GM19468 (cell line): Measurements from ENCODE around the gene RND3.
A peak's percentile ranks its signal among the peaks of the same experiment; 100 is the strongest.

Experiments
- ATAC-seq: cut with Tn5 transposase; IDR thresholded peaks from one replicate; pipeline ENCODE4 v1.9.1; 2021; ENCODE audit warnings: mild to moderate bottlenecking, moderate library complexity, moderate number of reproducible peaks; ENCODE audit not compliant: unreplicated experiment; ENCODE audit errors: extremely low read depth

Gene RND3, protein sequence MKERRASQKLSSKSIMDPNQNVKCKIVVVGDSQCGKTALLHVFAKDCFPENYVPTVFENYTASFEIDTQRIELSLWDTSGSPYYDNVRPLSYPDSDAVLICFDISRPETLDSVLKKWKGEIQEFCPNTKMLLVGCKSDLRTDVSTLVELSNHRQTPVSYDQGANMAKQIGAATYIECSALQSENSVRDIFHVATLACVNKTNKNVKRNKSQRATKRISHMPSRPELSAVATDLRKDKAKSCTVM

DNA sequence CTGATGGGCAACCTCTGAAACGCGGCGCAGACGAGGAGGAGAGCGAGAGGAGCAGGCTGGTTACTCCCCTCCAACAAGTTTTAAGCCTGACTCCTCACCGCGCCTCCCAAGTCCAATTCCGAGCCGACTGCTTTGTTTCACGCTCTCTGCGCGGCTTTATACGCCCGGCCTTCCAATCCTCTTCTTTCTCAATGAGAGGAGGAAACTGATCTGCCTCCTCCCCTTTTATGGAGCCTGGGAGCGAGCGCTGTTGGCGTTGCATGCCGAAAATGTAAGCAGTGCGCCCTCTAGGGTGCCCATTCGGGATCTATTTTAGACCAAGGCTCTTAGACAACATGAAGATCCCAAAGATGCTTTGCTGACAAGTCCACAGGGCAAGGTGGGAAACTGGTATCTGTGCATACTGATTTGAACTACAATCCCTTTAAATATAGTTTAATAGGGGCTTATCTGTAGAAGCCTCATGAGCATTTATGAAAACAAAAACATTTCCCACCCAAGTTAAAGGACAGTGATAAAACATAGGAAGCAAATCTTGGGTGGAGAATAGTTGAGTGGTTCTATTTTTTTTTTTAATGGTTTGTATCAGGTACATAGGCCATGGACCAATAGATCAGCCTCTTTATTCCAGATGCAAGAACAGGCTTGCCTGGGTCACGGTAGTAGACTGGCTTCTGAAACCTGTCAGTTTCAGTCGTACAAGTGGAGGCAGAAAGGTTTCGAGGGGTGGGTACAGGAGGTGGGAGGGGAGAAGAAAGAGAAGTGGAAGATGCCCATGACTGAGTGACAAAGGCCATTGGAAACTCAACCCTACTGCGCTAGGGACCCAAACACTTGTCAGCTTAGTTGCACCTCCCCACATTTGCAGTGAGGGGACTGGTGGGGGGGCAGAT lies at the start of gene RND3:
Gene RND3, minus strand, starts transcription at position 131 of the 893 bp plus-strand sequence. CDS start 250 bp downstream, outside the sequence.
- ATAC-seq, result peak; percentile 47

DNA sequence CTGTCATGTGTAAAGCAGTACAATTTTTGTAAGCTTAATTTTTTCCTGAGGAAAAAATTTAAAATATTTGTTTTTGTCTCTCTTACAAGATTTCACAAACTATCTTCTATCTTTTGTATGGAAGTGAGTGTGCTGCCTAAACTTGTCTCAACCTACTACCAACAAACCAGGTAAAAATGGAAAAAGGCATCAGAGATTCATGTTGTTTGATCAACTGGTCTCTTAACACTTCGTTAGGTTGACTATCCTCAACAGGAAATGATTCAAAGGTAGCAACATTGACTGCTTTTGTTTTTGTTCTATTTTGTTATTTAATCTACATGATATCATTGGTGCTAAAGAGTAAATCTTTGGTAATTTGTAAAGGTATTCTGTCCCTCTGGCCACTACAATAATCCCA lies 47.7 kb upstream of the RND3 start:
- no peak for ATAC-seq

DNA sequence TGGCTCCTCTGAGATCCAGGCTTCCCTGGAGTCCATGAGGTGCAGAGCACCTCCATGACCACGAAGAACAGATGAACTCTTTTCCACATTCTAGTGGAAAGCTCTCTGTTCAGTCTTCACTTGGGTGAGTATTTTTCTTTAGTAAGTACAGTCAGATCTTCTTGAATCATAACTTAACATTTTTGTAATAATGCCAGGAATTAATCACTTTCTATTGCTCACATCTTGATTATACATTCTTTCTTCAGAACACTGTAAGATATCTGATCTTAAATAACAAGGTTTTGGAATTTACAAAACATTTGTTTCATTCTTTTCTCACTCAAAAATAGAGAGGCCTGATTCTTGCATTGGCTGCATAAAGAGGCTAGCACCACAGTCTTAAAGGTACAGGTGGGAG lies 45.4 kb upstream of the RND3 start:
- ATAC-seq, result no peak

DNA sequence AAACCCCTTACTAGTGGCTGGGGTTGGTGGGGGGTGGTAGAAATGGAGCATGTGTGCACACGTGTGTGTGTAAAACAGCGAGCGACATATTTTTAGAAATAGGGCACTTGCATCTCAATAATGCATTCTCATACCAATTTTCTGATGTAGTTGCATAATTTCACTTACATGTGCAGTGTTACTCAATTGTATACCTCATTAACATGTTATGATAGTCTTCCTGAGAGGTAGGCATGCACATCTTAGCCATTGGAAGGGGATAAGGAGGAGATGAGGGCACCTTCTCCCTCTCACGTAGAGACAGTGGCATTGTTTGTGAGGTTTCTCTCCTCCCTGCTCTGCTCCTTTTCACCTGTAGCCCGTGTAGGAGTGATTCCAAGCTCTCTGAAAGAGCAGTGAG lies 44.6 kb upstream of the RND3 start:
- ATAC-seq, result no peak

DNA sequence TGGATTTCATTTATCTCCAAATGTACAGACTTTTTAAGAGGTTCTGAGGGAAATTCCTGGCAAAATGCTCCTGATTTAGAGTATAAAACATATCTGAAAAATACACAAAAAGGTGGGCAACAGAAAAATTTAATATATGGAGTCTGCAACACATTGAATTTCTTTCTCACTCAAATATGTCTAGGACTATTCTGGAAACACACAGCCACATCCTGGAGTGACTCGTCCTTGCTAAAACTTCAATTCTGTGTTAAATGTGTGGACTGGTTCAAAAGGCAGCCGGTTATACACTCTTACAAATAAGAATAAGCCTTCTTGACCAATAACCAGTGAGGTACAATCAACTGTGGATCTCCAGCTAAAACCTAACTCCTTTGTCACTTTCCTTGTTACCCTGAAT lies 44.1 kb upstream of the RND3 start:
- ATAC-seq, result no peak

DNA sequence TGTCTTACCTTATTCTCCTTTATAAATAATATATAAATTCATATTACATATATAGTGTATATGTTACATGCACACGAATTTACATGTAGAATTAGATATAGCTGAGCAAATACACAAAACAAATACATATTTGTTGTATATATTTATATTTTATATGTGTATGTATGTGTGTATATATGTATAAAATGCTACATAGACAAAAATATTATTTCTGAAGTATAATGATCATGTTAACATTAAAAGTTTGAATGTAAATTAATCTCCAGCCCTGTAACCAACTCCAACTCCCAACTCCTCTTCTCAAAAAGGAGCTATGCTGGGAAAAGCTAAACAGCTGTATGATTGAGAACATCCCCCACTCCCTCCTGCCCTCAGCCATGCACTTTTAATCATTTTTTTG lies 42.7 kb upstream of the RND3 start:
- ATAC-seq, result no peak

DNA sequence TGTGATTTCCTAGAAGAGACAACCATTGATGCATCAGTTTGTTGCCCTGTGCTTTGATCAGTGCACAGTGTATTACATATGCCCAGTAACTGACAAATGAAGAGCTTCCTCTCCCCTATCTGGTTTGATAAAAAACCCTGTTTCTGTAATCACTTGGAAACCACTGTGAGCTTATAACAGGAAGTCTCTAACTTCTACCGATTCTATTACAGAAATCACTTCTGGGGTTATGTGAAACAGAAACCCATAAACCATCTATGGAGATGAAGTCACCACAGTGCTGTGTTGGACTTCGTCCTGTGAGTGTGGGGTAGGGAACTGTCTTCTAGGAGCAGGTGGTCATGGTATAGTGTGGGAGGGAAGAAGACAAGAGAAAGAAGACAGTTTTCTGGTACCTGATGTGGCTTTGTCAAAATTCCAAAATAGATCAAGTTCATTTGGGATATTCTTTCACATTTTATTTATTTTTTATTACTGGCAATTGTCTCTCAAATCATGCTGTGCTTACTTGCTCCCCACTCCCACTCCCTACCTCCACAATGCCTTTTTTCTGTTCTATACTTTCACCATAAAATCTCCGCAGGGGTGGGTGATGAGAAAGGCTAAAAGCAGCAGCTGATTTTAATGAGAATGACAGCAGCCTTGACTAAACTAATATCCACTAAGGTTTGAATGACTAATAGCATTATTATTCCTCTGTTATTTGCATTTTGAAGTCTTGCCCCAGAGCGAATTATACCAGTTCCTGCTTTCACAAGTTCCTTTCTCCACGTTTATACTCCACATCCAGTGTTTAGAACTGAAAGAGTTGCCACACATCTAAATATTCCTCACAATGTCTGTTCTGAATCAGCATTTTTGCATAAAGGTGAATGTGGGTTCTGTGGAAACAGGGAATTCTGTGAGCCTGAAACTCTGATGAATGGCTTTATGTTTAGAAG lies 41.7 kb upstream of the RND3 start:
- ATAC-seq, result peak; percentile 96

DNA sequence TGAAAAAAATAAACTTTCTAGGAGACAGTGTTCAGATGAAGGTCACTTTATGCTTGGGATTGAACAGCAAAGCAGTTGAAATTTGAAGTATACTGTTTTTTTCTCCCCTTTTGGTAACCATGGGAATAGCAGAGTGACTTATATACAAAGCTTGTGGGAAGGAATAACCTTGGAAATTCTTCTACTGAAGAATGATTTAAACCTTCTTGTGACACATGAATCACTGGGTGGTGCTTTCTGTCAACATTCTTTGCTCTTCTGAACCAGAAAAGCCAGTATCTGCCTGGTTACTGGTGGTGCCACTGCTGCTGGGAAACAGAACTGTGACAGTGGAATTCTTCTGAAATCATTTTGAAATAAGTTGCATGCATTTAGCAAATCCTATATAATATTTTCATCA lies 39.4 kb upstream of the RND3 start:
- ATAC-seq, result no peak

DNA sequence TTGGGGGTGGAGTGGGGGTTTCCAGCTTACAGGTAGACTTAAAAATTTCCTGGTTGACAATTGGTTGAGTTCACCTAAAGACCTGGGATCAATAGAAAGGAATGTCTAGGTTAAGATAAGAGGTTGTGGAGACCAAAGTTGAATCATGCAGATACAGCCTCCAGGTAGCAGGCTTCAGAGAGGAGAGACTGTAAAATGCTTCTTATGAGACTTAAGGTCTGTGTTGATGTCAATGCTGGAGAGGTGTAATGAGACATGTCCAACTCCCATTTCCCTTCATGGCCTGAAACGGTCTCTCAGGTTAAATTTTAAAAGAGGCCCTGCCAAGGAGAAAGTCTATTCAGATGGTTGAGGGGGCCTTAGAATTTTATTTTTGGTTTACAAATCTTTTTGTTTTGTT lies 38.5 kb upstream of the RND3 start:
- ATAC-seq, result no peak

DNA sequence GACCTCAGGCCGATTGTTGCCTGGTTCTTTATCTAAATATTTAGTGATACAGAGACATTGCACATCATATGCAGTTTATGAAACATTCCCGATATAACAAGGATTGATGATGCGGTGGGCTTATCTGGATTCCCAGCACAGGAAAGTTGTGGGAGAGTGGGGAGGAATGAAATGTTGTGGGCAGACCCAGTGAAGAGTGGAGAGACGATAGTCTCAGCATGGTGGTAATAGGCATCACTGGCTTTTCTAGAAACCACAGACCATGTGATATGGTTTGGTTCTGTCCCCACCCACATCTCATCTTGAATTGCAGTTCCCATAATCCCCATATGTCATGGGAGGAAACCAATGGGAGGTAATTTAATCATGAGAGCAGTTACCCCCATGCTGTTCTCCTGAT lies 34.8 kb upstream of the RND3 start:
- no peak for ATAC-seq

DNA sequence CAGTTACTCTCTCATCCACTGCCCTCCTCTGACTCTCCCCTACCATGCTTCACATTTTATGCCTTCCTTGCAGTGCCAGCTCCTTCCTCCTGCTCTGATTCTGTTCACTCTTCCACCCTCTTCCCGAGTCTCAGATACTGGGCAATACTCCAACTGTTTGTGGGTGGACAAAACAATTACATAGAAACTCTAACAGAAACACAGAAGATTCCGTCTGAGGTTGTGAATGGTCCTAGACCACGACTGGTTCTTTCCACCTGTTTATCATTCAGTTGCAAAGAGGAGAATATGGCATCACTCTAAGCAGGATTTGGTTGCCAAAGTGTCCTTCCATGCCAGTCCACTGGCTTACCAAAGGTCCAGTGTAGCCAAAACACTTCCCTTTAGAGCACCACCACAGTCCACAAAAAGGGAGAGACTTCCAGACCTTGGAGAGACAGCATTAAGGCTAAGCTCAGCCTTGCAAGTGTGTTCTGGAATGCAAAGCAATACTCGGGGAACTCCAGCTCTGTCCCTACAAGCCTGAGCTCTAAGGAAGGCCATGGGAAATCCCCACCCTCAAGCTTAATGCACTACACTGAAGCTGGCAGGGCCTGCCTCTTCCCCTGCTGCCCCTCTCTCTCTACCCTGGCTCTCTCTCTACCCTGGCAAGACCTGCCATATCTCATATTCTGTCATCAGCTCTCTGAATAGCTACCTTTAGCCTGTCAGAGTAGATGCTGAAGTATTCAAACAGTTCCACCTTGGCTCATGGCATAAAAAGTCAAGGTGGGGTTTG lies 33.6 kb upstream of the RND3 start:
- ATAC-seq, result no peak

DNA sequence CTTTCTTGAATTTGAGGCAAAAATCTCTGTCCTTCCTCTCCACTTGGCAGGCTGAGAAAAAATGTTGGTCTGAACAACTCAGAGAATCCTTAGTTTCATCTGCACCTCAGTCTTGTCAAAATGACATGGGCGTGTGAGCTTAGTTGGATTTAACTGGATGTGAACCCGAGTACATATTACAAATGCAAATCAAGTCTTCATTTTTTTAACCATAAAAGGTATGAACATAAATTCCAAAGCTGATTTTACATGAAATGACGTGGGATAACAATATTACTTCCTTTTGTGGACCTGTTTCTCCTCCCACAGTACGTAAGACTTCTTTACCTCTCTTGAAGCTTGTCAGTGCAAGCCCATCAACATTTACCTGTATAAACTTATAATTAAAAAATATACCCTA lies 32.6 kb upstream of the RND3 start:
- no peak for ATAC-seq

DNA sequence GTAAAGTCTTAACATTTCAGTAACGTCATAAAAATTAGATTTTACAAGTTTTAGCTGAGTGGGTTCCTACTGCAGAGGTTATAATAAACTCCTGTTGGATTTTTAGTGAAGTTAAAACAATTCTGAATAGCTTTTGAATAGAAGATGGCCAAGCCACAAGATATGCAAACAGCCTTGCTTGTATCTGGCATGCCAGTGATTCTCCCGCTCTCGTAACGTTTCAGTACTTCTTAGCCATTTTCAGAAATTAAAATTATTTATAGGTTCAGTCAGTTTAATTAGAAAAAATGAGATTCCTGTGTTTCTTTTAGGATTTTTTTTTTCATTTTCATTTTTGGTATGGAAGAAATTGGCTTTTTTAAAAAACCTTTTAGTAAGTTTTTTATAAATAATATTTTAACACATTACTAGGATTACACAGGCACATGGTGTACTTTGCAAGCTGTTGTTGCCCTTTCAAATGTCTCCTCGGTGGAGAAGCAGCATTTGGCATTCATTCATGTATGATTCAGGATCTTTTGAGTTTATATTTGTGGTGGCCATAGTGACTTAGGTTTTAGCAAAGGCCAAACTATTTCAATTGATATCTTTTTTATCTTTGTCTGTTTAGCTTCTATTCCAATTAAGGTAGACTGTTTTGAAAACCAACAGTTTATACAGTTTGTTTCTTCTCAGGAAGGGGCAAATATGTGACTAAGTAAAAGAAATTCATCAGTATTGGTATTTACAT lies 30.6 kb upstream of the RND3 start:
- no peak for ATAC-seq

DNA sequence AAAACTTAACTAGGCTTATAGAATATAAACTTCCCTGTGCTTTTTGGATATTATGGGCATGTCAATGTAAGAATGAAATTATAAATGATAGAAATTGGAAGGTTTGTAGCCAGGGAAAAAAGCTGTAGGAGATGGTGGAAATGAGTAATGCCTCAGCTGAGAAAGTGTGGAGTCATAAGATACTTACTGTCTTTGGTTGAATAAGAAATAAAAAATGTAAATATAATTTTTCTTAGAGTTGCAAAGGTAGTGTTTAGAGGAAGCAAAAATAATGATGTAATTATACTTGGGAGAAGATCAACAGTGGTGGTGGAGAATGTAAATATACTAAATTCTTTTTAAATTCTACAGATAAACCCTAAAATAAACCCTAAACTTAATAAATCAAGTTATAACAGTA lies 26.2 kb upstream of the RND3 start:
- ATAC-seq, result no peak

DNA sequence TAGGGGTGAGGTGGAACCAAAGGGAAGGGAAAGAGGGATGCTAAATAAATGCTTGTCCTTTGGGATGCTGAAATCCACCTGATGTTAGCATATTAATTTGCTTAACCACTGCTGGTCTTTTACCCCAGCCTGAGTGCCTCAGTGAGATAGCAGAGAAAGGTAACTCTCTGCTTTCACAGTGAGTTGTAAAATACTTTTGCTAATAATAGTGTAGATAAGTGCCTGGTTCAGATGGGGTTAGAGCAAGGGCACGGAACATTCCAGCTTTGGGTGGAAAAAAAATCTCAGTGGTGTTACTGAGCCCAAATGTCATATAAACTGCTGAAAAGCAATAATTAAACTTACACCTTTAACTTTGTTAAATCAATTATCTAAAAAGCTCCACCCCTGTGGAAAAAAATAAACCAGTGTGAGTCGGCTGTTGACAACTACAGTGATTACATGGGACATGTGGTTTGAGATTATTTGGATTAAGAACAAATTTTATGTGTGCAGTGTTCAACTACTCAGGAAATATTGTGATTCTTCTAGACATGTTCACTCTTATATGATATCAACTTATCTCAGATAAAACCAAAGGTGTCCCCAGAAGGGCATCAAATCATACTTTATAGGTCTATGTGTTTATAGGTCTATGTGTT lies 21.1 kb upstream of the RND3 start:
- ATAC-seq, result no peak

DNA sequence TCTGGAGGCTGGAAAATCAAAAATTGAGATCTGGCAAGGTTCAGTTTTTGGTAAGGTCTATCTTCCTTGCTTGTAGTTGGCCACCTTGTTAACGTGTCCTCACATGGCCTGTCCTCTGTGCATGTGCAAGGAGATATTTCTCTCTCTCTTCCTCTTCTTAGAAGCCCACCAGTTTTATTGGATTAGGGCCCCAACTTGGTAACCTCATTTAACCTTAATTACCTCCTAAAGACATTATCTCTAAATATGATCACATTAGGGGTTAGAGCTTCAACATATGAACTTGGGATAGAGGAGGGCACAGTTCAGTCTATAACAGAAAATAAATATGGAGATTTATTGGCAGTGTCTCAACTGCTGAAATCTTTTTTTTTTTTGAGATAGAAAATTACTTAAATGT lies 19.6 kb upstream of the RND3 start:
- ATAC-seq, result no peak

DNA sequence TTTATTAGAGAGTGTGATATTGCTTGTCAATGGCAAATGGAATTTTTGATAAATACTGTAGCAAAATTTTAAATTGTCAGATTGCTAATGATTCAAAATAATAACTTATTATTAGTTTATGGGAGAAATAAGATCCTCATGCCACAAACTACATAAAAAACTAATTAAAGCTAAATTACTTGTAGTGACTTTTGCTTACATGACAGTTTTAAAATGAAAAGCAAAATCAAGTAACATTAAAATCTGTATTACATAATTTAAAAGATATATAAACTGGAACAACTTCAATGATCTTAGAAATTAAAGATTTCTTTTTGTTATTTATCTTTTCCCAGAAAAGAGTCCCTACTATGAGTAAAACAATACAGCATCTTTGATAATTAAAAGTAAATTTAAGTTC lies 17.7 kb upstream of the RND3 start:
- ATAC-seq, result no peak

DNA sequence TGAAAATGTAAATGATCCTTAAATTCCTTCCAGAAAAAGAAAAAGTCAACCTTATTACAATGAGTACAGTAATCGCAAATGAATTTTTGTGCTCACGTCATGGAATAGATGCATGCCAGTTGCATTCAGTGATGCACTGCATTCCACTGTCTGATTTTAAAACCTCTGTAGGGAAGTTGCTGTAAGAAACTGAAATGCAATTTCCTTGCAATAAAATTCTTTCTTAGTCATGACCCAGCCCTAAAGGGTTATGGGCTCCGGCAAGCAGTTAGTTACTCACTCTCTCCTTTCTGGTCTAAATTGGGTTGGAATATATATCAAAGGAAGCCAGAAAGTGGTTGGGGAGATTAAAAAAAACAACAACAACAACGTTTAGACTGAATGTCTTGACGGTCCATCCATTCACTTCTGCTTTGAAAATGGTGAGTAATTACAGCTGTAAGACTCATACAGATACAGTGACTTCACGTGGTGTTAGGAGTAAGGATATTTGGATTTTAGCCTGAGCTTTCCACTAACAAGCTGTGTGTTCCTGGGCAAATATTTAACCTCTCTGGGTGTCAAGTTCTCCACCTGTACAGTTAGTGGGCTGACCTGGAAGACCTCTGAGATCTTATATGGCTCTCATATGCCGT lies 8.6 kb upstream of the RND3 start:
- ATAC-seq, result no peak
